Activated CD4-positive, alpha-beta T cell treated with anti-CD3 and anti-CD28 coated beads, Interleukin-2, amount 50 U/mL, for 24 hours (primary cell): Measurements from ENCODE around the gene GGA2.
"Not testable (repeated sequence)": the region's sequence is repeated elsewhere in the genome, so short reads cannot be mapped to it uniquely, and the experiment has no call there.

ENCODE experiments used
- DNase-seq, 2 donors: peaks; one replicate each; pipeline ENCODE4 v3.0.0-alpha.2; 2020; ENCODE audit warnings: low read depth in 1 of 2, low spot score in 1 of 2

Gene GGA2

GRCh38 chr16:23478566-23478965, 31.7 kb downstream of the GGA2 start:
- DNase-seq: no peak

DNA sequence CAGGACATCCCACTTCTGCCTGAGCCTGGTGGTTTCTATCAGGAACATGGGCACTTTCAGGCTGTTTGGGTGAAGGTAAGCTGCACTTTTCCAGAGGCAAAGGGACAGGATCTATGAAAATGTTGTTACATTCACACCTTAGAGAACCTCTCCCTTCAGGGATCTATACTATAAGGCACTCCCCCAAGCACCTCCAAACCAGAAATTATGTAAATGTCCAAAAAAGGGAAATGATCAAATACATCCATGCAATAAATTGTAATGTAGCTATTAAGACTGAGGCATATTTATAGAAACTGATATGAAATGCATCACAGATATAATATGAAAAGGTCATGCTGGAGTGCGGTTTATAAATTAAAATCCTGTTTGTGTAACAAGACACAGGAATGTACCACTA, 34.0 kb downstream of the GGA2 start:
- DNase-seq: no peak

- DNase-seq: no peak
Observed at GRCh38 chr16:23469814-23470213, 40.5 kb downstream of the GGA2 start.

DNA sequence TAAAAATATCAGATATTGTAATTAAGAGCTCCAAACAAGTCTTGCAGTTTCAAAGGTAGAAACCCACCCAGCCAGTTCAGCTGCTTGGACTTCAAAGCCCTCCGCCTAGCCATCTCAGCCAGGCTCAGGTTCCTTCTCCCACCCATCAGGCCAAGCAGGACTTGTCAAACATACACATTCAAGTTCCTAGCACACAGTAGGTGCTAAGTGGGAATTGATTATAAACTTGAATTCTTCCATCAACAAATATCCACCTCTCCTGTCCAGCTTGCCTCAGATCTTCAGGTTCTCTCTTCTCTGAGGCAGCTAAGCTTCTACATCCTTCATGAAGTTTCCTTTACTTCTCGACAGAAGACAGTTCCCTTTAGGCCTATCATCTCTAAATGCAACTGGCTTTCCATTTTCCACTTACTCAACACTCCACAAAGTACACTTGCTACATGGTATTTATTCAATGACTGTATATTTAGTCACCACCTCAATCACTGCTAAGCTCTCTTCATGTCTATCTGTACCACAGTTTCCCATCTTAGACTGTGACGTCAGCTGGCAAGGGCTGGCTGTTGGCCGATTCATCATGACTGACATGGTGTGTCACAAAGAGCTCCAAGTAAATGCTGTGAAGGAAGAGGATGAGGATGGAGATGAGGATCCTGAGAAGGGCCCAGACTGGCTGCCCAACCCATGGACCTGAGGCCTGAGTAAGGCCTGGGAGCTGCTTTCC, 44.0 kb downstream of the GGA2 start:
- no peak for DNase-seq

DNA sequence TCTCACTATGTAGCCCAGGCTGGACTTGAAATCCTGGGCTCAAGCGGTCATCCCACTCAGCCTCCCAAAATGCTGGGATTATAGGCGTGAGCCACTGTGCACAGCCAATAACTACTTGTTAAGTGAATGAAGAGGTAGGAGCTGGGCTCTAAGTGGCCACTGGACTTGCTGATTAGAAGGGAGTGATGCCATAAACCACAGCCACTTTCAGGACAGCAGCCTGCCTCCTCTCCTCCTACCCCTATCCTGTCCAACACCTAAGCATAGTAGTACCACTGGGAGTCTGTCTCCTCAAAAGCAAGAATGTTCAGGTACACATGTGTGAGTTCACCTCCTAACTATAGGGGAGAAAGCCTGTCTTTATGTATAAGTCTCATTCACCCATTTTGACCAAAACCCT, 45.1 kb downstream of the GGA2 start:
- no peak for DNase-seq

DNA sequence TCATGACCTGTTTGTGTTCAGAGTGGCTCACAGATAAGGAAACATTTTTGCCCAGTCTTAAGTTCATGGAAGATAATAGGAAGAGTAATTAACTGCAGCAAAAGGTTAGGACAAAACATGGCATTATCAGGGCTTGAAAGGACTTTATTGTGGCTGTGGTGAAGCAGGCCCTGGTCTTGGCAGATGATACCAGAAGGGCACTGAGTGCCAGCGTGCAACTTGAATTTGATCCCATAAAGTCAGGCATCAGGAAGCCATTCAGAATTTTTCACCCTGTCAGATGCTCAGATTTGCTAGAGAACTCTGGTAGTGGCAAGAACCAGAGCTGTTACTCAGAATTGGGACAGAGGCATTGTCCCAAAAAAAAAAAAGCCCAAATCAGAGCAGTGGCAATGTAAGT, 46.1 kb downstream of the GGA2 start:
- no peak for DNase-seq

DNA sequence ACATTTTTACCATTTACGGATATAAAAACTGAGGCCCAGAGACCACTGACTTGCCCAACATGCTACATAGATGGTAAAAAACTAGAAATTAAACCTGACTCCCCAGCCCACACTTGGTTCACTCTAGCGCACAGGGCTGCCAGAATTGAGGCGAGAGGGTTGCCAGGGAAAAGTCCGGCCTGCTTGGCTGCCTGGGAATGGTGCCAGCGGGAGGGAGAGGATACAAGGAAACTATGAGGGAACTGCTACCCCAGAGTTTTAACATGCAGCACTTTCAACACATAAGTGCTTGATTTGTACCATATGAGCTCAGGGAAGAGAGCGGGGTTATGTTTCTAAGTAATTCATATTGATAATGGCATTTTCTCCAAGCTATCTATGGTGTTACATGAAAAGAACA, 47.3 kb downstream of the GGA2 start:
- DNase-seq: not testable (repeated sequence)

GRCh38 chr16:23453338-23454052, 56.8 kb downstream of the GGA2 start:
- no peak for DNase-seq

- peak; percentile 73 to 84 for DNase-seq
Observed at GRCh38 chr16:23452572-23453337, 57.5 kb downstream of the GGA2 start, which contains the start of gene COG7. TSS of gene COG7 (minus strand) at chr16:23453189. CDS start at chr16:23452994, 195 bp downstream.

DNA sequence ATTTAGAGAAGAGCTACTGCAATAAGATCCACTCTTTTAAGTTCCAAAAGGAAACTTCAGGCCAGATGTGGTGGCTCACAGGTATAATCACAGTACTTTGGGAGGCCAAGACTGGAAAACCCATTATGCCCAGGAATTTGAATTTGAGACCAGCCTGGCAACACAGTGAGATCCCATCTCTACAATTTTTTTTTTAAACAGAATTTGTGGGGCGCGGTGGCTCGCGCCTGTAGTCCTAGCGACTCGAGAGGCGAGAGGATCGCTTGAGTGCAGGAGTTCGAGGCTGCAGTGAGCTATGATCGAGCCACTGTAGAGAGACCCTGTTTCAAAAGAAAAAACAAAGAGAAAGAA, 58.1 kb downstream of the GGA2 start:
- DNase-seq: no peak

DNA sequence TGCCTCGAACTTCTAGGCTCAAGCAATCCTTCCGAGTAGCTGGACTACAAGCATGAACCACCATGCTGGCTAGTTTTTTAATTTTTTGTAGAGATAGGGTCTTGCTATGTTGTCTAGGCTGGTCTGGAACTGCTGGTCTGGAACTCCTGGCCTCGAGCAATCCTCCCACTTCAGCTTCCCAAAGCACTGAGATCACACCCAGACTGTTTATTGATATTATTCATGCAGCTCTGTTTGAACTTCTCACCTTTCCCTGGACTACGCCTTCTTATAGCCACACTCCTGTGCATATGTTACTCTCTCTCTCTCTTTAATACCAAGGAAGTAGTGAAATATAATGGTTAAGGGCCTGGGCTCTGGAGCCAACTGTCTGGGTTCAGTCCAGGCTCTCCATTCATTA, 61.9 kb downstream of the GGA2 start:
- DNase-seq: no peak

GRCh38 chr16:23437542-23437941, 72.8 kb downstream of the GGA2 start:
- DNase-seq: not testable (repeated sequence)

DNA sequence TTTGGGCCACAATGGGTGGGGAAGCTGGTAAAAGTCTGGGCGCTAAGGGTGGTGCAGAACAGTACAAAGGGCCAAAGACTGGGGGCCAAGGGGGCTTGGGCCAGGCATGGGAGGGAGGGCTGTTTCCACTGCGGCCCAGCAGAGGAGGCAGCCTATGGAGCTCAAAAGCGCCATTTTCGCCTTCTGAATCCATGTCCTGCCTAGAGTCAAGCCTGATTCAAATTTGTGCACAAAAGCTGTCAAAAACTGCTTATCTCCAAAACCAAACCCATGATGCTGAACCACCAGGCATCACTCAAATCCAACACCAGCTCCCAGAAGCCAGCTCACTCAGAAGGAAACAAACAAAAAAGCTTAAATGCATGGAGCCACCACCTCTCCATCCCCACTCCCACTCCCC, 73.3 kb downstream of the GGA2 start:
- no peak for DNase-seq

GRCh38 chr16:23435500-23435899, 74.8 kb downstream of the GGA2 start:
- peak; percentile 32 to 44 for DNase-seq

GRCh38 chr16:23434380-23434779, 75.9 kb downstream of the GGA2 start:
- peak in 1 of 2 donors; percentile 22 for DNase-seq

DNA sequence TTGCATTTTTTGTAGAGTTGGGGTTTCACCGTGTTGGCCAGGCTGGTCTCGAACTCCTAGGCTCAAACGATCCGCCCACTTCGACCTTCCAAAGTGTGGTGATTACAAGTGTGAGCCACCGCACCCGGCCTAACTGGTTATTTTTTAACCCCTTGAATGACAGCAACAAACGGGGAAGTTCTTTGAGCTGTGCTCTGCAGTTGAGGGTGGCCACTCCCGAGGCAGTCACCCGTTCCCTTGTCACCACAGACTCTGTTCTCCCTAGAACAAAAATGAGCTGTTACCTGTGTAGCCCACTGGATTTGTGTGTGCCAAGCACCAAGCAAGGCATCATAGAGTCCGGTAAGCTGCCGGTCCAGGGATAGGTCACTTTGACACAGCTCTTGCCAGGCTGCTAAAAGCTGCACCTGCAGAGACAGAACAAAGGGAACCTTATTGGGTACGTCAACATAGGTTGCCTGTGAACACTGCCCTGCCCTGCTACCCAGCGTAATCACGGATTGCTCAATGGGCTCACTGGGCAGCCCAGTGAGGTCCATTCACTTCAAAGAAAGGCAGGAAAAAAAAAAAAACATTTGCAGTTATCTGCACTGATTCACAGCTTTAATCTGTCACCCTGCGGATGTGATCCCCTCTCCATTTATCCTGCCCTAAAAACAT, 76.9 kb downstream of the GGA2 start:
- DNase-seq: no peak

GRCh38 chr16:23432176-23433128, 77.8 kb downstream of the GGA2 start:
- DNase-seq: no peak

GRCh38 chr16:23428351-23428750, 81.9 kb downstream of the GGA2 start:
- DNase-seq: no peak

GRCh38 chr16:23424292-23424958, 85.9 kb downstream of the GGA2 start:
- DNase-seq: no peak
